Uterus (tissue), 2 donors: ENCODE results near the gene ANAPC7.

Experiments used
- POLR2A ChIP-seq, 2 donors: fragments of 450-650 bp; IDR thresholded peaks; one replicate each; pipeline ENCODE4 v1.6.1; 2016; ENCODE audit warnings: antibody characterized with exemption in 2 of 2, mild to moderate bottlenecking in 1 of 2, moderate library complexity in 1 of 2
- TF ChIP-seq, protein P1 (sequence below), 4 experiments: fragments of 200-600 bp in 2 of 4; fragments of 450-650 bp in 2 of 4; sonication (generic) in 2 of 4; IDR thresholded peaks; one replicate each; pipeline ENCODE4 v1.5.1; 2016 to 2019; ENCODE audit warnings: antibody characterized with exemption in 4 of 4, mild to moderate bottlenecking in 2 of 4, moderate library complexity in 1 of 4

DNA sequence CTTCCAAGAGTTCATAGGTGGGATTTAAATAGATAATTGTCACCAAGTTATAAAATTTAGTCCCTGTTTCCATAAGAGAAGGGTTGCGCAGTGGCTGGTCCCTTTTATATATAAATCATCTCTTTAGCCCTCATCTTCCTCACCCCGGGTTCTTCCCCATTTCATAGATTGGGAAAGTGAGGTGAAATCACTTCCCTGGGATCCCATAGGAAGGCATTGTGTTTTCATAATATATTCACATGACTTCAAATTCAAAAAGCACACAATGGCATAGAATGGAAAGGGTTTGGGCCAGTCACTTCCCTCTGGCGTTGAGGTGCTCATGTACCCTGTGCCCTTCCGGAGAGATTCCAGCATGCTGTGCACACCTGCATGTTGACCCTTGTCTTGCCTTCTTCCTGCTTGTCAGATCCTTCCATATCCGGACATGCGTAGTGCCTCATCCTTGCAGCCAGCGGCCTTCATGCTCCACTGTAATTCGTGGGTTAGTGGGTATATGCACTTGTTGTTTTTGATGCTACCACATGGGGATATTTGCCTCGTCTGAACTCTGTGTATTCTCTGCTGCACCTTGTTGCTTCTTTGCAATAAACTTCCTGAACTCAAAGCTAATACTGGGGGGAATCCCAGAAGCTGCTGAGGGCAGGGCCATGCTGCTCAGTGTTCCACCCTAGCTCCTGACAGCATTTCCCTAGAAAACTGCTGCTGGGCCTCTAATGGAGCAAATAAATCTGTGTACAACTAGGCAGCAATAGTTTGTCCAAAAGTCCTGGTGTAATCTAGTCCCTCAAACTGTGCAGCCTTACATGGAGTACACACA, 59.6 kb downstream of the ANAPC7 start:
- TF ChIP-seq, protein P1, sequence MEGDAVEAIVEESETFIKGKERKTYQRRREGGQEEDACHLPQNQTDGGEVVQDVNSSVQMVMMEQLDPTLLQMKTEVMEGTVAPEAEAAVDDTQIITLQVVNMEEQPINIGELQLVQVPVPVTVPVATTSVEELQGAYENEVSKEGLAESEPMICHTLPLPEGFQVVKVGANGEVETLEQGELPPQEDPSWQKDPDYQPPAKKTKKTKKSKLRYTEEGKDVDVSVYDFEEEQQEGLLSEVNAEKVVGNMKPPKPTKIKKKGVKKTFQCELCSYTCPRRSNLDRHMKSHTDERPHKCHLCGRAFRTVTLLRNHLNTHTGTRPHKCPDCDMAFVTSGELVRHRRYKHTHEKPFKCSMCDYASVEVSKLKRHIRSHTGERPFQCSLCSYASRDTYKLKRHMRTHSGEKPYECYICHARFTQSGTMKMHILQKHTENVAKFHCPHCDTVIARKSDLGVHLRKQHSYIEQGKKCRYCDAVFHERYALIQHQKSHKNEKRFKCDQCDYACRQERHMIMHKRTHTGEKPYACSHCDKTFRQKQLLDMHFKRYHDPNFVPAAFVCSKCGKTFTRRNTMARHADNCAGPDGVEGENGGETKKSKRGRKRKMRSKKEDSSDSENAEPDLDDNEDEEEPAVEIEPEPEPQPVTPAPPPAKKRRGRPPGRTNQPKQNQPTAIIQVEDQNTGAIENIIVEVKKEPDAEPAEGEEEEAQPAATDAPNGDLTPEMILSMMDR (IDR thresholded peaks at IDR 0.05): no peak
- no peak for TF ChIP-seq POLR2A (IDR thresholded peaks at IDR 0.05)
